GM19438 (cell line): ENCODE results near the gene RAI1.

Experiments used
- ATAC-seq: cut with Tn5 transposase; IDR thresholded peaks from one replicate; pipeline ENCODE4 v1.9.1; 2021; ENCODE audit warnings: low read depth; ENCODE audit not compliant: unreplicated experiment

RAI1 gene

GRCh38 chr17:17728550-17729251 lies 47.4 kb downstream of the RAI1 start:
- no peak for ATAC-seq

- no peak for ATAC-seq
Measured at GRCh38 chr17:17729620-17730249, 48.5 kb downstream of the RAI1 start.

- ATAC-seq = no peak
Measured at GRCh38 chr17:17730250-17730935, 49.1 kb downstream of the RAI1 start.

GRCh38 chr17:17732444-17732843 lies 51.2 kb downstream of the RAI1 start:
- ATAC-seq = no peak

GRCh38 chr17:17732892-17733670 lies 51.8 kb downstream of the RAI1 start:
- no peak for ATAC-seq

GRCh38 chr17:17736205-17737183 lies 55.2 kb downstream of the RAI1 start:
- ATAC-seq = no peak

- ATAC-seq = no peak
Measured at GRCh38 chr17:17737961-17738894, 57.0 kb downstream of the RAI1 start.

- ATAC-seq = no peak
Measured at GRCh38 chr17:17738901-17739300, 57.6 kb downstream of the RAI1 start.

GRCh38 chr17:17739388-17740066 lies 58.3 kb downstream of the RAI1 start:
- ATAC-seq = no peak

GRCh38 chr17:17740615-17741348 lies 59.5 kb downstream of the RAI1 start:
- ATAC-seq = no peak

GRCh38 chr17:17741349-17742023 lies 60.2 kb downstream of the RAI1 start:
- ATAC-seq = no peak

GRCh38 chr17:17742133-17742621 lies 60.9 kb downstream of the RAI1 start:
- ATAC-seq = no peak

GRCh38 chr17:17742688-17743390 lies 61.6 kb downstream of the RAI1 start:
- ATAC-seq = no peak

GRCh38 chr17:17743391-17744112 lies 62.3 kb downstream of the RAI1 start:
- no peak for ATAC-seq

- no peak for ATAC-seq
Measured at GRCh38 chr17:17744116-17744515, 62.9 kb downstream of the RAI1 start.
